Measurements from ENCODE around the gene BRIP1. TPM values are rescaled to one million over a fixed set of nuclear protein-coding genes. Genes with fewer than 3 reads are reported as not detected.

The BRIP1 gene
- total and polyA plus RNA-seq, 3 donors from 2014 or later: 7.5 to 10.6 (median 10.5) TPM

DNA sequence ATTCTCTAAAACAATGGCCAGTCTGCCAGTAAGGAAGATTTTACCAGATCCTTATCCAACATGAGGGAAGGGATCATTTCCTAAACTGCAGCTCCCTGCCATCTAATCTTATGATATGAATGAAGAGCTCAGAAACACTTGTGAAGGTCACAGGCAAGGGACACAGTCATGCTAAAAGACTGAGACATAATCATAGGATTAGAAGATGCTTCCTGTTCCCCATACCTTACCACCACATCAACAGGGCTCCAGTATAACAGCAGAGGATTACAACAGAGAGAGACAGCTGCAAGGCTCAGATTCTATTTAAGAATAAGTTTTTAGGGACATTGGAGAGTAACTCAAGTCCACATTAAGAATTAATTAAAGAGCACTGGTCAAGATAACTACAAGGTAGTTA is 93.3 kb downstream of the BRIP1 start:
- intact Hi-C loops (cut with DNase I; ENCODE audit: low total_unique reads): no loop called here
- TF ChIP-seq, protein P1, sequence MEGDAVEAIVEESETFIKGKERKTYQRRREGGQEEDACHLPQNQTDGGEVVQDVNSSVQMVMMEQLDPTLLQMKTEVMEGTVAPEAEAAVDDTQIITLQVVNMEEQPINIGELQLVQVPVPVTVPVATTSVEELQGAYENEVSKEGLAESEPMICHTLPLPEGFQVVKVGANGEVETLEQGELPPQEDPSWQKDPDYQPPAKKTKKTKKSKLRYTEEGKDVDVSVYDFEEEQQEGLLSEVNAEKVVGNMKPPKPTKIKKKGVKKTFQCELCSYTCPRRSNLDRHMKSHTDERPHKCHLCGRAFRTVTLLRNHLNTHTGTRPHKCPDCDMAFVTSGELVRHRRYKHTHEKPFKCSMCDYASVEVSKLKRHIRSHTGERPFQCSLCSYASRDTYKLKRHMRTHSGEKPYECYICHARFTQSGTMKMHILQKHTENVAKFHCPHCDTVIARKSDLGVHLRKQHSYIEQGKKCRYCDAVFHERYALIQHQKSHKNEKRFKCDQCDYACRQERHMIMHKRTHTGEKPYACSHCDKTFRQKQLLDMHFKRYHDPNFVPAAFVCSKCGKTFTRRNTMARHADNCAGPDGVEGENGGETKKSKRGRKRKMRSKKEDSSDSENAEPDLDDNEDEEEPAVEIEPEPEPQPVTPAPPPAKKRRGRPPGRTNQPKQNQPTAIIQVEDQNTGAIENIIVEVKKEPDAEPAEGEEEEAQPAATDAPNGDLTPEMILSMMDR (IDR thresholded peaks at IDR 0.05): no peak
- TF ChIP-seq POLR2A (IDR thresholded peaks at IDR 0.05): no peak

DNA sequence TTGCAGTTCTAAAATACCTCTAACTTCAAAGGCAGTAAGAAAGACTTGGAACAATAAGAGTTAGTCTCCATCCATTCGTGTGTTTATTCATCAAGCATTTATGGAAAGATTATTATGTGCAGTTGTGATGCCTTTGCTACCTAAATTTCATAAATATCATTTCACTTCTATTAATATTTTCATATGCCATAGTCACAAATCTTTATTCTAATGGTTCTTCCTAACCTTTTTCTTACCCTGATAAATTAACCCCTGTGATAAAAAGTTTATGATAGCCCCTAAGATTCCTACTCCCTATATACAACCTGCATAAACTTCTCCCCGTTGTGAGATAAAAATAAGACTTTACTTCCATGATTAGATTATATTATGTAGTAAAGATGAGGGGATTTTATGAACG is 94.9 kb downstream of the BRIP1 start:
- 93 to 95% methylated on average over 3 of the region's 3 CpGs for WGBS, 2 donors
- Histone ChIP-seq H3K4me3 (no peak overlapping the region), H3K27ac (no peak overlapping the region), H3K4me1 (no peaks in the 10 kb centered on the region), H3K9me3 (no peaks in the 10 kb centered on the region), H3K36me3 (ENCODE audit: low read depth, missing control alignments) (no peaks in the 10 kb centered on the region), H3K27me3 (no peaks in the 10 kb centered on the region)
- intact Hi-C loops (cut with DNase I; ENCODE audit: low total_unique reads): no loop called here
- no peak for DNase-seq
- no peak for TF ChIP-seq POLR2A (IDR thresholded peaks at IDR 0.05)
- TF ChIP-seq, protein P1 (IDR thresholded peaks at IDR 0.05): no peak

More for the DNA sequence above, 93.3 kb downstream of the BRIP1 start:
- no peaks in the 10 kb centered on the region for H3K27me3 ChIP-seq
- no peak for DNase-seq
- no peaks in the 10 kb centered on the region for H3K9me3 ChIP-seq
- H3K4me3 ChIP-seq: no peak overlapping the region
- no peaks in the 10 kb centered on the region for H3K36me3 ChIP-seq (ENCODE audit: low read depth, missing control alignments)
- no peaks in the 10 kb centered on the region for H3K4me1 ChIP-seq
- no peak overlapping the region for H3K27ac ChIP-seq

DNA sequence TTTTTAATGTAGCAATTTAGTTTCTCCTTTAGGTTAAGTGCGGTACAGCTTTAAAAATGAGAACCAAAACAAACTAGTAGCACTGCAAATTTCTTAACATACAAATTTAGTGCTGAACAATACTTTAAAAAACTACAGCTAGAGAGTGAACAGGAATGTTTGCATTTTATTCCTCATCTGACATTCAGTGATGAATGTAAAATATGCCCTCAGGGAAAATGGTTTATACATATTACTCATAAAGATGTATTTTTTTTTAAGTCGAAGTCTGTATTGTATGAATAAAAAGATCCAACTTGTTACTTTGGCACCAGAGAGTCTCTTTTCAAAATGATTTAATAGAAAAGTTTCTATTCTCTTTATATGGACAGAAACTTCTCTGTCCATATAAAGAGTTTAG is 96.8 kb downstream of the BRIP1 start:
- H3K4me3 ChIP-seq: no peak overlapping the region
- TF ChIP-seq, protein P1 (IDR thresholded peaks at IDR 0.05): no peak
- no peak for TF ChIP-seq POLR2A (IDR thresholded peaks at IDR 0.05)
- no peaks in the 10 kb centered on the region for H3K9me3 ChIP-seq
- no peak overlapping the region for H3K27ac ChIP-seq
- no peaks in the 10 kb centered on the region for H3K4me1 ChIP-seq
- H3K27me3 ChIP-seq: no peaks in the 10 kb centered on the region
- H3K36me3 ChIP-seq (ENCODE audit: low read depth, missing control alignments): no peaks in the 10 kb centered on the region
- intact Hi-C loops (cut with DNase I; ENCODE audit: low total_unique reads): no loop called here
- 83 to 94% methylated on average over 2 of the region's 2 CpGs for WGBS, 2 donors
- no peak for DNase-seq

DNA sequence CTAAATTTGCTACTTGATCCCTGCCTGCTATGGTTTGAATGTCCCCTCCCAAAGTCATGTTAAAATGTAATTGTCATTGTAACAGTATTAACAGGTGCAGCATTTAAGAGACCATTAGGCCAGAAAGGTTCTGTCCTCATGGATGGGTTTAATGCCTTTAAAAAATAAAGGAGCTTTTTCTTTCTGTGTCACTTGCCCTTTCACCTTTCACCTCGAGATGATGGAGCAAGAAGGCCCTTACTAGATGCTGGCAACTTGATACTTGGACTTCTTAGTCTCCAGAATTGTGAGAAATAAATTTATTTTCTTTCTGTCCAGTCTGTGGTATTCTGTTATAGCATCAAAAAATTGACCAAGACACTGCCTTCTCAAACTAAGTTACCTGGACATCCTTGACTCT is 98.5 kb downstream of the BRIP1 start:
- WGBS, 2 donors: 85 to 96% methylated on average over 1 of the region's 1 CpG
- TF ChIP-seq POLR2A (IDR thresholded peaks at IDR 0.05): no peak
- TF ChIP-seq, protein P1 (IDR thresholded peaks at IDR 0.05): no peak
- Histone ChIP-seq H3K27ac (no peak overlapping the region), H3K4me3 (no peak overlapping the region), H3K36me3 (ENCODE audit: low read depth, missing control alignments) (no peaks in the 10 kb centered on the region), H3K9me3 (no peaks in the 10 kb centered on the region), H3K4me1 (no peaks in the 10 kb centered on the region), H3K27me3 (no peaks in the 10 kb centered on the region)
- intact Hi-C loops (cut with DNase I; ENCODE audit: low total_unique reads): no loop called here
- no peak for DNase-seq

DNA sequence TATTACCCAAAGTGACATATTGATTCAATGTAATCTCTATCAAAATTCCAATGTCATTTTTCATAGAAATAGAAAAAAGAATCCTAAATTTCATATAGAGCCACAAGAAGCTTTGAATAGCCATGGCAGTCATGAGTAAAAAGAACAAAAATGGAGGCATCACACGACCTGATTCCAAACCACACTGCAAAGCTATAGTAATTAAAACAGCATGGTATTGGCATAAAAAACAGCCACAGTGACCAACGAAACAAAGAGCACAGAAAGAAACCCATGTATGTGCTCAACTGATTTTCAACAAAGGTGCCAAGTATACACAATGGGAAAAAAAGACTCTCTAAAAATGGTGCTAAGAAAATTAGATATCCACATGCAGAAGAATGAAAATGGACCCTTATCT is 101.5 kb downstream of the BRIP1 start:
- TF ChIP-seq POLR2A (IDR thresholded peaks at IDR 0.05): no peak
- TF ChIP-seq, protein P1 (IDR thresholded peaks at IDR 0.05): no peak
- intact Hi-C loops (cut with DNase I; ENCODE audit: low total_unique reads): no loop called here
- H3K4me3 ChIP-seq: no peak overlapping the region

More for the DNA sequence above, 101.5 kb downstream of the BRIP1 start:
- Histone ChIP-seq H3K36me3 (ENCODE audit: low read depth, missing control alignments) (no peaks in the 10 kb centered on the region), H3K9me3 (no peaks in the 10 kb centered on the region), H3K27me3 (no peaks in the 10 kb centered on the region), H3K4me1 (no peaks in the 10 kb centered on the region), H3K27ac (no peak overlapping the region)
- no peak for DNase-seq
- 90 to 95% methylated on average over 2 of the region's 2 CpGs for WGBS, 2 donors

Data from testis (tissue), 3 donors.